Left kidney (tissue), 8 donors: Measurements from ENCODE around the gene SNRPN. TPM values are rescaled to one million over a fixed set of nuclear protein-coding genes. Genes with fewer than 3 reads are reported as not detected.
"Not testable (repeated sequence)": the region's sequence is repeated elsewhere in the genome, so short reads cannot be mapped to it uniquely, and the experiment has no call there.

ENCODE experiments used
- DNase-seq: peaks from one replicate; pipeline ENCODE4 v3.0.0-alpha.2; 2013
- long read RNA-seq, 8 donors: transcript quantifications; one replicate each; lab custom pipeline, GENCODE V29; 2026
- polyA plus RNA-seq: library from polyadenylated mRNA; unstranded; fragments of 120-200 nt; gene quantifications from one replicate; pipeline ENCODE4 v1.2.1, GENCODE V29; 2013; ENCODE audit not compliant: insufficient read length

SNRPN gene
- polyA plus RNA-seq, result 219 TPM
- long read RNA-seq, donor 1, transcript SNRPN-202 (10 exons, 1,528 nt), result major isoform, 84 of 187 reads
- long read RNA-seq, donor 1, partial matches to known transcripts, result 96 of 187 reads
- long read RNA-seq, donor 1, other reads (novel, unspliced or antisense), result 6 of 187 reads
- long read RNA-seq, donor 2, transcript SNRPN-202 (10 exons, 1,528 nt), result major isoform, 71 of 120 reads
- long read RNA-seq, donor 2, partial matches to known transcripts, result 41 of 120 reads
- long read RNA-seq, donor 2, other reads (novel, unspliced or antisense), result 7 of 120 reads
- long read RNA-seq, donor 3, transcript SNRPN-202 (10 exons, 1,528 nt), result major isoform, 66 of 137 reads
- long read RNA-seq, donor 3, partial matches to known transcripts, result 64 of 137 reads
- long read RNA-seq, donor 3, other reads (novel, unspliced or antisense), result 5 of 137 reads
- long read RNA-seq, donor 4, transcript SNRPN-202 (10 exons, 1,528 nt), result major isoform, 7 of 34 reads
- long read RNA-seq, donor 4, partial matches to known transcripts, result 26 of 34 reads
- long read RNA-seq, donor 4, other reads (novel, unspliced or antisense), result 0 of 34 reads
- long read RNA-seq, donor 5, transcript SNRPN-202 (10 exons, 1,528 nt), result major isoform, 159 of 383 reads
- long read RNA-seq, donor 5, partial matches to known transcripts, result 208 of 383 reads
- long read RNA-seq, donor 5, other reads (novel, unspliced or antisense), result 12 of 383 reads
- long read RNA-seq, donor 6, transcript SNRPN-202 (10 exons, 1,528 nt), result major isoform, 81 of 180 reads
- long read RNA-seq, donor 6, partial matches to known transcripts, result 92 of 180 reads
- long read RNA-seq, donor 6, other reads (novel, unspliced or antisense), result 6 of 180 reads
- long read RNA-seq, donor 7, transcript SNRPN-202 (10 exons, 1,528 nt), result major isoform, 94 of 204 reads
- long read RNA-seq, donor 7, partial matches to known transcripts, result 97 of 204 reads
- long read RNA-seq, donor 7, other reads (novel, unspliced or antisense), result 11 of 204 reads
- long read RNA-seq, donor 8, transcript SNRPN-202 (10 exons, 1,528 nt), result major isoform, 39 of 67 reads
- long read RNA-seq, donor 8, partial matches to known transcripts, result 28 of 67 reads
- long read RNA-seq, donor 8, other reads (novel, unspliced or antisense), result 0 of 67 reads

GRCh38 chr15:24954783-24955530 is at the start of gene SNRPN, which contains the start of gene SNURF:
TSS of gene SNRPN (plus strand) at chr15:24954987. CDS start at chr15:24974454, 19,467 bp downstream.
TSS of gene SNURF (plus strand) at chr15:24954987. CDS start at chr15:24955049, 62 bp downstream.
- peak; percentile 44 for DNase-seq

- DNase-seq, result no peak
Observed at GRCh38 chr15:24916305-24917009, 38.3 kb upstream of the SNRPN start.

- no peak for DNase-seq
Observed at GRCh38 chr15:24917431-24917830, 37.4 kb upstream of the SNRPN start.

- no peak for DNase-seq
Observed at GRCh38 chr15:24919446-24919845, 35.3 kb upstream of the SNRPN start.

- not testable (repeated sequence) for DNase-seq
Observed at GRCh38 chr15:24922781-24923180, 32.0 kb upstream of the SNRPN start.

- DNase-seq, result no peak
Observed at GRCh38 chr15:24924153-24924552, 30.6 kb upstream of the SNRPN start.

- DNase-seq, result no peak
Observed at GRCh38 chr15:24924621-24925020, 30.2 kb upstream of the SNRPN start.

GRCh38 chr15:24931874-24932732 is 22.7 kb upstream of the SNRPN start:
- not testable (repeated sequence) for DNase-seq

- DNase-seq, result no peak
Observed at GRCh38 chr15:24933716-24934115, 21.1 kb upstream of the SNRPN start.

GRCh38 chr15:24938224-24938623 is 16.6 kb upstream of the SNRPN start:
- not testable (repeated sequence) for DNase-seq

- DNase-seq, result no peak
Observed at GRCh38 chr15:24940236-24940635, 14.6 kb upstream of the SNRPN start.

GRCh38 chr15:24943361-24943760 is 11.4 kb upstream of the SNRPN start:
- no peak for DNase-seq

GRCh38 chr15:24944954-24945353 is 9.8 kb upstream of the SNRPN start:
- DNase-seq, result peak; percentile 13

- no peak for DNase-seq
Observed at GRCh38 chr15:24945711-24946110, 9.1 kb upstream of the SNRPN start.

- DNase-seq, result no peak
Observed at GRCh38 chr15:24948495-24948894, 6.3 kb upstream of the SNRPN start.

- DNase-seq, result no peak
Observed at GRCh38 chr15:24955531-24955921, 739 bp downstream of the SNRPN start.

GRCh38 chr15:24956111-24956838 is 1.5 kb downstream of the SNRPN start:
- peak; percentile 76 for DNase-seq

- DNase-seq, result no peak
Observed at GRCh38 chr15:24957691-24958090, 2.9 kb downstream of the SNRPN start.

GRCh38 chr15:24961967-24962366 is 7.2 kb downstream of the SNRPN start:
- DNase-seq, result no peak
